GM21619 (cell line): ENCODE measurements around the gene KCTD12.

Experiments
- ATAC-seq: cut with Tn5 transposase; IDR thresholded peaks from one replicate; pipeline ENCODE4 v1.9.1; 2021; ENCODE audit not compliant: unreplicated experiment

The KCTD12 gene

DNA sequence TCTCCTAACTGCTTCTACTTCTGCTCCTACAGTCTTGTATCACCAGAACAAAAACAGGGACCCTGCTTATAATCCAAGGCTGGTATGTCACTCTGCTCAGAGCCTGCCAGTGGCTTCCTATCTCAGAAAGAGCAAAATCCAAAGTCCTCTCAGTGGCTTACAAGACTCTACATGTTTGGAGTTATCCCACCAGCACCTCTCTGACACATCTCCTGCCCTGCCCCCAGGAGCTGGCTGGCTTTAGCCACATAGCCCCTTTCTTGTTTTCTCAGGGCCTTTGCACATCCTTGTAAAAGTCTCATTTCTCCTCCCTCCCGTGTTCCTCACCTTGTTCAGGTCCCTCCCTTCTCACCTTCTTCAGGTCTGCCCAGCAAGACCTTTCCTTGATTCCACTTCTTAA is 2.2 kb upstream of the KCTD12 start:
- ATAC-seq: no peak

GRCh38 chr13:76887076-76887563 is 915 bp upstream of the KCTD12 start:
- no peak for ATAC-seq

DNA sequence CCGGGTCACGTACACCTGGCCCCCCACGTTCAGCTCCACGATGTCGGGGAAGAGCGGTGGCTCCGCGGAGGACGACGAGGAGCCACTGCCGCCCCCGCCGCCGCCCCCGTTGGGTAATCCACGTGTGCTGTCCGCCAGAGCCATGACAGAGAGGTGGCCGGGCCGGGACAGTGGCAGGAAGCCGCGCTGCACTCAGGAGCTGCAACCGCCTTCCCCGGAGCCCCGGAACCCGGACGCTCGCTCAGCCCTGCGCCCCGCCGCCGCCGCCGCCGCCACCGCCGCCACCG is 257 bp downstream of the KCTD12 start:
- no peak for ATAC-seq

- peak; percentile 46 for ATAC-seq
These were observed 801 bp downstream of the KCTD12 start for GRCh38 chr13:76885203-76886004.

- no peak for ATAC-seq
These were observed 1.4 kb downstream of the KCTD12 start for GRCh38 chr13:76884907-76885202.

DNA sequence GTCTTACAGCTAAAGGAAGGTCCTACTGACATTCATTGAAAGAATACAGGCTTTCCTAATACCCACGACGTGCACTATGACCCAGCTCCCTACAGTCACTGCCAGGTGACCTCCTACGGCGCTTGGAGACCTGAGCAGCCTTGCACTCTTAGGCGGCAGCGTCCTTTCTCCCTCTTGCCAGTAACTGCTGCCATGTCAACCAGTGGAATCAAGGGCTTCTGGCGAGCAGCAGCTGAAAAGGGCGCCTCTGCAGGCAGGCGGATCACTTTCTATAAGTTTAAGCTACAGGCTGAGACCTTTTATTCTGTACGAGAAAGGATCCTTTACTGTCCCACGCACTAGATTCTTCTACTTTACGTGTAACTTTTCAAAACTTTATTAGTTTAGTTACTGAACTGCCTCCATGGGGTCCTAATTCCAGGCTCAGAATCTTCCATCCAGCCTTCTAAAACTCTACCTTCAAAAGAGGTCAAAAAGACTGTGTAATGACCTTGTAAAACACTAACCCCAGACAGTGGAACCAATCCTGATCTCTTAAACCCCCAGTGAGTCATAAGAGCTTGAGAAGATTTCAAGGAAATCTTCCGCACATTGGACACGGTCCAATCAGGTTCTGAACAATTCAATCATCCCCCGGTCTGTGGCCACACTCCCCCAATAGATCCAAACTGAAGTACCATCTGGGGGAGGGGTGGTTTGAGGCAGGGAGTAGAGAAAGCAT is 1.9 kb downstream of the KCTD12 start:
- no peak for ATAC-seq

GRCh38 chr13:76883236-76883635 is 3.0 kb downstream of the KCTD12 start:
- no peak for ATAC-seq

GRCh38 chr13:76882431-76882830 is 3.8 kb downstream of the KCTD12 start:
- no peak for ATAC-seq

- ATAC-seq: no peak
These were observed 6.3 kb downstream of the KCTD12 start for GRCh38 chr13:76879883-76880270.

DNA sequence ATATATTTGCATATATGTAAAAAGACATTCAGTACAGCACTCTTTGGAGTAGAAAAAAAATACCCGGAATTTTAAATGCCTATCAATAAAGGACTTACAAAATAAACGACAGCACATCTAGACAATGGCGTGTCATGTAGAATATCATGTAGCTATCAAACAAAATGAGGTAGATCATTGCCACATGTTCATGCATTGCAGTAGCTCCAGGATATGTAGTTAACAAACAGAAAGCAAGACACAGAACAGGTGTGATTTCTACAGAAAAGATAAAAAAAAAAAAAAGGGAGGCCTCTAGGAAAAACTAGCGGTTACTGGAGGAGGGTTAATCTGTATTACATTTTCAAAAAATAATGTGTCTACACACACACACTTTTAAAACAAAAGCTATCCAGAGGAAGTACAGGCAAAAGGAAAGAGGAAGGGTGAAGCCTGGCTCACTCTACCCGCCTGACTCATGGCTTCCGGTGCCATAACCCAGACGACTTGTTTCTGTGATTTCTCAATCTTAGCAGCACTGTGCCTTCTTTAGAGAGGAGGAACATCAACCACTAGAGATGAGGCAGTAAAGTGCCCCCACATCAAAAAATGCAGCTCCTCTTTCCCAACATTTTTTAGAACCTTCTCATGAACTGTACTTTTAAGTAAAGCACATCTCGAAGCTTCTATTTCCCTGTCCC is 6.9 kb downstream of the KCTD12 start:
- peak; percentile 97 for ATAC-seq

DNA sequence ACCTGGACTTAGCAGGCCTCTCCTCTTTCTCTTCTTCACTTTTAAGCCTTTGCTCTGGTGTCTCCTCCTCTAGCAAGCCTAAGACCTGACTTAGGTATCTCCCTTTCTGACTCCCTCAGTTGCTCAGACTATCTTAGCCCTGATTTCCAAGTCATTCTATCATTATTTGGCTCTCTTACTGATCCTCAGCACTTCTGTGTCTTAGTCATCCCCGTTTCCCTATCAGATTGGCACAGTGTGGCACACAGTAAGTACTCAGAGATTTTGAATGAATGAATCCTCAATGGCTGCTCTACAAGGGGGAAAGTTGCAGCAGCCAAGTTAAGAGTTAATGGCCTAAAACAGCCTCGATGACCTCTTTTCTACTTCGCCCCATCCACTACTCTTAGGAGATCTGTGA is 8.2 kb downstream of the KCTD12 start:
- ATAC-seq: no peak

DNA sequence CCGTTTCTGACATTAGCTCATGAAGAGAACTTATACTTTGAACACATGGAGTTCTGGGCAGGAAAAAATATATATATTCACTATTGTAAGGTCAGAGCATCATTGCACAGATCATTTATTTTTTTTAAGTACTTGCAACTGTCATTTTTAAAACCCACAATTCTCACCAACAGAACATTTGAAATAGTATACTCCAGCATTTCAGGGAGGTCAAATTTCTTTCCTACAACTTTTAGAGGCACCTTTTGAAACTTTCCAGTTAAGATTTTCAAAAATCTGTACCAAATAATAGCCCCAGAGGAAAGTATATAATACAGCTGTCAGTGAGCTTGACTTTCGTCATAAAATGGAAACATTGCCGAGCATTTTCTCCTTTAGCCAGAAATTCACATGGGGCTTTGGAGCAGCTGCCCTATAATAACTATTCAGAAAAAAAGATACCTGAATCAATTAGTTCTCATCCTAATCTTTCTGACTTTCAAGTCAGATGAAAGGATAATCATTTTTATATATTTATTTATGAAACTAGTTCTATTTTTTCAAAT is 10.9 kb downstream of the KCTD12 start:
- no peak for ATAC-seq

DNA sequence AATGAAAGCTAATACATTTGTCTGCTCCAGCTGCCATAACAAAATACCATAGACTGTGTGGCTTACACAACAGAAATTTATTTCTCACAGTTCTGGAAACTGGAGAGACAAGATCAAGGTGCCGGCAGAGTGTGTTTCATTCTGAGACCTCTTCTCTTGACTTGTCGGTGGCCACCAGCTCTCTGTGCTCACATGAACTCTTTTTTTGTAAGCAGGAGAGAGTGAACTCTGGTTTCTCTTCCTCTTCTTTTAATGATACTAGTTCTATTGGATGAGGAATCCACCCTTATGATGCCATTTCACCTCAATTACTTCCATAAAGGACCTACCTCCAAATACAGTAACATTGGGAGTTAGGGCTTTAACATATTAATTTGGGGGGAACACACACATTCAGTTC is 11.7 kb downstream of the KCTD12 start:
- ATAC-seq: peak; percentile 67

DNA sequence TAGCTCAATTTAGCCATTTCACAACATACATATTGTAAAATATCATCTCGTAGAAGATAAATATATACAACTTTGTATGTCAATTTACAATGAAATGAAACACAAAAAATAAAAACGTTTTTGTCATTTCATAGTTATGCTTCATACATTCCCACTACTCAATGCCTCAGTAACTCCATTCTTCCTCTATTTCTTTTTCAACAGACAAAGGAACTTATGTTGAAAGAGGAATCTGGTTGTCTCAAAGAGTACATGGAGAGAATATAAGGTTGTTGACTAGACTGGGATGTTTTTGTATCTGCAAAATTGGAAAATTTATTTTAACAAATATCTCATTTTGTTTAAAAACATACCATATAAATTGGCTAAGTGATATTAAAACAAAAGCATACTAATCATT is 12.8 kb downstream of the KCTD12 start:
- no peak for ATAC-seq

DNA sequence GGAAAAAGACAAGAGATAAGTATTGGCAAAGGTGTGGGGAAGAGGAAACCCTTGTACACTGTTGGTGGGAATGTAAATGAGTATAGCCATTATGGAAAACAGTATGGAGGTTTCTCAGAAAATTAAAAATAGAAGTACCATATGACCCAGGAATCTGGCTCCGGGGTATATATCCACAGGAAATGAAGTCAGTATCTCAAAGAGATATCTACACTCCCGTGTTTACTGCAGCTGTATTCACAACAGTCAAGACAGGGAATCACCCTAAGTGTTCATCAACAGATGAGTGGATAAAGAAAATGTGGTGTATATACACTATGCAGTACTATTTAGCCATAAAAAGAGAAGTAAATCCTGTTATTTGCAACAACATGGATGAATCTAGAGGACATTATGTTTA is 13.5 kb downstream of the KCTD12 start:
- no peak for ATAC-seq

- ATAC-seq: no peak
These were observed 14.8 kb downstream of the KCTD12 start for GRCh38 chr13:76871432-76871831.

GRCh38 chr13:76868371-76868770 is 17.8 kb downstream of the KCTD12 start:
- no peak for ATAC-seq

- no peak for ATAC-seq
These were observed 20.2 kb downstream of the KCTD12 start for GRCh38 chr13:76865996-76866503.

GRCh38 chr13:76865109-76865508 is 21.1 kb downstream of the KCTD12 start:
- ATAC-seq: no peak

DNA sequence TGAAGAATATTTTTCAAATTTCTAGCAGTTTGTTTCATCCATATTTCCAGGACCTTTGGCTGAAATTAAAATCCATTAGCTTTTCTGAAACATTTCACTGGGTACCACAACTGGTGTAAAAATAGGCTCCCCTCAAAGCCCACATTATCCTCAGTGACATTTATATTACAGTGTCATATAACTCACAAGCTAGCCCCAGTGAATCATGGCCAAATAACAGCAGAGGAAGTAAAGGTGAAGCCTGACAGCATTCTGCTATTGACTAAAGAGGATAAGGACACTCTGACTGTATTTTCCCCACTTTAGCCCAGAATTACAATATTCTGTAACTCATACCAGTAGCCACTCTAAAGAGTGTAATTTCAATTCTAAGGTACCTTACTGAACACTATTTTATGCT is 21.9 kb downstream of the KCTD12 start:
- no peak for ATAC-seq

- no peak for ATAC-seq
These were observed 23.2 kb downstream of the KCTD12 start for GRCh38 chr13:76863022-76863421.

DNA sequence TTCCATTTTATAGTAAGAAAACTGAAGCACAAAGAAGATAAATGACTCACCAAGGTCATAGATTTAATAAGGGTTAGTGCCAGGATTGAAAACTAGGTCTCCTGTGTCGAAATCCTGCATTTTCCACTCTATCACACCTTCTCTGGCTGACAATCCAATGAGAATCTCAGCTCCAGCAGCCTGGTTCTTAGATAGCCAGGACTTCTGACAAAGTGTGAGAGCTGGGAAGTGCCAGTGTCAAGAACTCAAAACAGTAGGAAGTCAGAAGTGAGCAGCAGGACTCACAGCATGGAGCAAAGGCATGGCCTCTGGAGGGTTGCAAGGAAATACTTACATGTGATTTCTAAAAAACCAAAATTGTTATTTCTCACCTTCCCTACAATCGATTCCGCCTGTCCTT is 24.3 kb downstream of the KCTD12 start:
- no peak for ATAC-seq
